Small intestine (tissue), 7 donors: ENCODE data around the gene OTOP3. TPM values are rescaled to one million over a fixed set of nuclear protein-coding genes. Genes with fewer than 3 reads are reported as not detected.
"Not testable (repeated sequence)": the region's sequence is repeated elsewhere in the genome, so short reads cannot be mapped to it uniquely, and the experiment has no call there.

Source experiments
- DNase-seq, 2 donors: peaks; one replicate each; pipeline versions ENCODE4 v3.0.0 to v3.0.0-alpha.2; 2013
- FAIRE-seq: peaks from 2 replicates; lab custom pipeline; 2012; peaks lifted over from hg19 to GRCh38; lab: Jason Lieb, UNC
- H3K27ac ChIP-seq, 3 donors: one replicate each; pipeline ENCODE4 v1.5.1; 2013; ENCODE audit warnings: low read length in 2 of 3, mild to moderate bottlenecking in 2 of 3, control low read depth in 1 of 3, inconsistent platforms in 1 of 3, low read depth in 1 of 3, moderate library complexity in 1 of 3
- H3K27me3 ChIP-seq, 3 donors: one replicate each; pipeline ENCODE4 v1.6.1; 2013; ENCODE audit warnings: low read length in 3 of 3, inconsistent platforms in 1 of 3; ENCODE audit not compliant: control insufficient read depth in 3 of 3, insufficient read depth in 3 of 3
- H3K36me3 ChIP-seq, 3 donors: one replicate each; pipeline ENCODE4 v1.6.1; 2013; ENCODE audit warnings: low read length in 3 of 3, inconsistent platforms in 1 of 3, low read depth in 1 of 3, mild to moderate bottlenecking in 1 of 3, moderate library complexity in 1 of 3; ENCODE audit not compliant: control insufficient read depth in 3 of 3, insufficient read depth in 2 of 3
- H3K4me1 ChIP-seq, 3 donors: one replicate each; pipeline ENCODE4 v1.6.1; 2013; ENCODE audit warnings: low read length in 2 of 3, inconsistent platforms in 1 of 3, low read depth in 1 of 3, mild to moderate bottlenecking in 1 of 3, moderate library complexity in 1 of 3; ENCODE audit not compliant: control insufficient read depth in 3 of 3, insufficient read depth in 2 of 3
- H3K4me3 ChIP-seq, 3 donors: one replicate each; pipeline ENCODE4 v1.5.1; 2013; ENCODE audit warnings: low read length in 3 of 3, control low read depth in 1 of 3, inconsistent platforms in 1 of 3, low read depth in 1 of 3, mild to moderate bottlenecking in 1 of 3, moderate library complexity in 1 of 3
- H3K9me3 ChIP-seq, 2 donors: one replicate each; pipeline ENCODE4 v1.6.1; 2013; ENCODE audit warnings: low read depth in 1 of 2, low read length in 1 of 2; ENCODE audit not compliant: control insufficient read depth in 2 of 2, insufficient read depth in 1 of 2
- WGBS, 3 donors: extraction: QIAGEN DNeasy Blood & Tissue Kit; methylation state at CpG; one replicate each; pipeline ENCODE4 v1.1.7; 2013; 5-methylcytosine and 5-hydroxymethylcytosine counted together
- polyA plus RNA-seq, 4 donors: library from polyadenylated mRNA; stranded (reverse) in 3 of 4; unstranded in 1 of 4; fragments of 200-250 nt in 3 of 4; fragments of 120-200 nt in 1 of 4; gene quantifications; one replicate each; pipeline versions ENCODE4 v1.2.1 to v1.2.3, GENCODE V29; 2013
- donor health status: healthy with polysubstance abuse.
- donor health status: control.
- donor health status: control.
- donor health status: Bipolar disorder and iron deficiency.
- donor health status: healthy.

Gene OTOP3
- polyA plus RNA-seq, 4 donors = 3.1 to 35.7 (median 19.1) TPM

GRCh38 chr17:74898376-74898946 is 37.2 kb upstream of the OTOP3 start:
- 83 to 86% (median 84%) methylated on average over 11 of the region's 11 CpGs for WGBS, 3 donors
- H3K9me3 ChIP-seq = no peaks in the 10 kb centered on the region
- FAIRE-seq = no peak

GRCh38 chr17:74900208-74900607 is 35.5 kb upstream of the OTOP3 start:
- H3K9me3 ChIP-seq = no peaks in the 10 kb centered on the region
- H3K4me3 ChIP-seq = no peak overlapping the region
- no peaks in the 10 kb centered on the region for H3K4me1 ChIP-seq
- H3K27me3 ChIP-seq = peaks cover 0 to 16% (median 10%) of the 10 kb centered on the region in 3 donors
- 79 to 86% (median 85%) methylated on average over 8 of the region's 8 CpGs for WGBS, 3 donors
- no peak for DNase-seq
- no peak overlapping the region for H3K27ac ChIP-seq
- no peak for FAIRE-seq
- no peaks in the 10 kb centered on the region for H3K36me3 ChIP-seq

More at GRCh38 chr17:74898376-74898946, 37.2 kb upstream of the OTOP3 start:
- H3K4me3 ChIP-seq = no peak overlapping the region
- no peaks in the 10 kb centered on the region for H3K36me3 ChIP-seq
- no peaks in the 10 kb centered on the region for H3K4me1 ChIP-seq
- H3K27me3 ChIP-seq = peaks cover 0 to 31% (median 21%) of the 10 kb centered on the region in 3 donors
- no peak overlapping the region for H3K27ac ChIP-seq
- no peak for DNase-seq

GRCh38 chr17:74901353-74902135 is 34.2 kb upstream of the OTOP3 start:
- WGBS, 3 donors = 65 to 69% (median 66%) methylated on average over 14 of the region's 14 CpGs
- Histone ChIP-seq H3K27ac (no peak overlapping the region), H3K27me3 (peaks cover 0 to 5% (median 2%) of the 10 kb centered on the region in 3 donors), H3K36me3 (no peaks in the 10 kb centered on the region), H3K4me1 (no peaks in the 10 kb centered on the region), H3K4me3 (no peak overlapping the region), H3K9me3 (no peaks in the 10 kb centered on the region)
- FAIRE-seq = no peak
- DNase-seq = no peak

GRCh38 chr17:74903034-74903433 is 32.7 kb upstream of the OTOP3 start:
- Histone ChIP-seq H3K9me3 (no peaks in the 10 kb centered on the region), H3K27me3 (peaks cover 0 to 3% (median 0%) of the 10 kb centered on the region in 3 donors), H3K4me3 (no peak overlapping the region), H3K27ac (no peak overlapping the region), H3K36me3 (no peaks in the 10 kb centered on the region), H3K4me1 (no peaks in the 10 kb centered on the region)
- FAIRE-seq (no peak), DNase-seq (no peak)
- WGBS, 3 donors = 79 to 87% (median 82%) methylated on average over 9 of the region's 9 CpGs

GRCh38 chr17:74903671-74904070 is 32.0 kb upstream of the OTOP3 start:
- FAIRE-seq = no peak
- no peaks in the 10 kb centered on the region for H3K36me3 ChIP-seq
- H3K4me1 ChIP-seq = no peaks in the 10 kb centered on the region
- no peak overlapping the region for H3K27ac ChIP-seq
- DNase-seq = no peak
- H3K27me3 ChIP-seq = peaks cover 0 to 3% (median 0%) of the 10 kb centered on the region in 3 donors
- WGBS, 3 donors = 40 to 66% (median 51%) methylated on average over 6 of the region's 6 CpGs
- no peak overlapping the region for H3K4me3 ChIP-seq
- H3K9me3 ChIP-seq = no peaks in the 10 kb centered on the region

- Histone ChIP-seq H3K27me3 (peaks cover 0 to 3% (median 2%) of the 10 kb centered on the region in 3 donors), H3K36me3 (no peaks in the 10 kb centered on the region), H3K4me3 (no peak overlapping the region), H3K9me3 (no peaks in the 10 kb centered on the region), H3K27ac (no peak overlapping the region), H3K4me1 (no peaks in the 10 kb centered on the region)
- WGBS, 3 donors = 70 to 74% (median 70%) methylated on average over 7 of the region's 7 CpGs
- FAIRE-seq (no peak), DNase-seq (no peak)
Observed at GRCh38 chr17:74904687-74905409, 30.9 kb upstream of the OTOP3 start.

GRCh38 chr17:74906214-74906793 is 29.4 kb upstream of the OTOP3 start:
- not testable (repeated sequence) for H3K27me3 ChIP-seq, H3K4me3 ChIP-seq, H3K36me3 ChIP-seq, DNase-seq, FAIRE-seq, H3K27ac ChIP-seq, H3K4me1 ChIP-seq, H3K9me3 ChIP-seq
- 66 to 71% (median 67%) methylated on average over 6 of the region's 6 CpGs for WGBS, 3 donors

- H3K4me1 ChIP-seq = peaks cover 0 to 8% (median 0%) of the 10 kb centered on the region in 3 donors
- 96 to 97% (median 96%) methylated on average over 26 to 34 of the region's 34 CpGs for WGBS, 3 donors
- DNase-seq (no peak), FAIRE-seq (no peak)
- H3K9me3 ChIP-seq = no peaks in the 10 kb centered on the region
- no peak overlapping the region for H3K4me3 ChIP-seq
- peaks cover 0 to 2% (median 0%) of the 10 kb centered on the region in 3 donors for H3K27me3 ChIP-seq
- H3K36me3 ChIP-seq = no peaks in the 10 kb centered on the region
- no peak overlapping the region for H3K27ac ChIP-seq
Observed at GRCh38 chr17:74907012-74907411, 28.7 kb upstream of the OTOP3 start.
